PFSK-1 (cell line): ENCODE results near the gene LYRM9.

ENCODE experiments used
- FOXP2 ChIP-seq: optimal IDR thresholded peaks from 2 replicates; pipeline ENCODE3; 2011; ENCODE audit warnings: borderline replicate concordance, control low read depth, inconsistent platforms; ENCODE audit not compliant: insufficient read depth; ENCODE audit errors: extremely low read length, extremely low read depth
- POLR2AphosphoS5 ChIP-seq: IDR thresholded peaks from 2 replicates; pipeline ENCODE4 v1.6.1; 2012; ENCODE audit warnings: low read depth, mild to moderate bottlenecking, control low read depth, low read length, moderate library complexity
- SIN3A ChIP-seq: IDR thresholded peaks from 2 replicates; pipeline ENCODE4 v1.6.1; 2012; ENCODE audit warnings: mild to moderate bottlenecking, low read length, moderate library complexity, borderline replicate concordance; ENCODE audit not compliant: insufficient read depth
- TAF1 ChIP-seq: IDR thresholded peaks from 2 replicates; pipeline ENCODE4 v1.6.1; 2012; ENCODE audit warnings: low read length, control low read depth, borderline replicate concordance; ENCODE audit not compliant: insufficient read depth
- TF ChIP-seq, protein P1 (sequence below), 2 experiments: IDR thresholded peaks; 2 replicates each; pipeline versions ENCODE4 v1.6.1 to v1.8.0; 2011 to 2012; ENCODE audit warnings: low read depth in 2 of 2, low read length in 2 of 2, control low read depth in 1 of 2, inconsistent platforms in 1 of 2, mild to moderate bottlenecking in 1 of 2, moderate library complexity in 1 of 2; ENCODE audit not compliant: insufficient read depth in 1 of 2

LYRM9 gene

DNA sequence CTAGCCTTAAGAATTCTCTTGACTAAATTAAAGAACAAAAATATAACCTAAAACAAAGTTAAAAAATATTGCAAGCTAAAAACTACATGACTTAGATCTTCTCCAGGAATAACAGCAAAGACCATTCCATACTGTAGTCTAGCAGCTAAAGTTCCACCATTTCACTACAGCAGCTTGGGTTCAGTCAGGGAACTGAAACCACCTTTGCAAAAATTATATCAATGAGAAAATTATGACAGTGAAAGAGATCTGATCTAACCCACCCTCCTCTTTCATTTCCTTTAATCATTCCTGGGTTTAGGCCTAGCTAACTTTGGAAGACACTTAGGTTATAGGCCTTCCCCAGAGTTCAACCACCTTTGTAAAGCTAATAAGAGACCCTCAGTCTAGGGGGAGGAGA is 56.5 kb downstream of the LYRM9 start:
- TF ChIP-seq POLR2AphosphoS5 (no peak), FOXP2 (no peak), SIN3A (no peak), TAF1 (no peak)
- TF ChIP-seq, protein P1, sequence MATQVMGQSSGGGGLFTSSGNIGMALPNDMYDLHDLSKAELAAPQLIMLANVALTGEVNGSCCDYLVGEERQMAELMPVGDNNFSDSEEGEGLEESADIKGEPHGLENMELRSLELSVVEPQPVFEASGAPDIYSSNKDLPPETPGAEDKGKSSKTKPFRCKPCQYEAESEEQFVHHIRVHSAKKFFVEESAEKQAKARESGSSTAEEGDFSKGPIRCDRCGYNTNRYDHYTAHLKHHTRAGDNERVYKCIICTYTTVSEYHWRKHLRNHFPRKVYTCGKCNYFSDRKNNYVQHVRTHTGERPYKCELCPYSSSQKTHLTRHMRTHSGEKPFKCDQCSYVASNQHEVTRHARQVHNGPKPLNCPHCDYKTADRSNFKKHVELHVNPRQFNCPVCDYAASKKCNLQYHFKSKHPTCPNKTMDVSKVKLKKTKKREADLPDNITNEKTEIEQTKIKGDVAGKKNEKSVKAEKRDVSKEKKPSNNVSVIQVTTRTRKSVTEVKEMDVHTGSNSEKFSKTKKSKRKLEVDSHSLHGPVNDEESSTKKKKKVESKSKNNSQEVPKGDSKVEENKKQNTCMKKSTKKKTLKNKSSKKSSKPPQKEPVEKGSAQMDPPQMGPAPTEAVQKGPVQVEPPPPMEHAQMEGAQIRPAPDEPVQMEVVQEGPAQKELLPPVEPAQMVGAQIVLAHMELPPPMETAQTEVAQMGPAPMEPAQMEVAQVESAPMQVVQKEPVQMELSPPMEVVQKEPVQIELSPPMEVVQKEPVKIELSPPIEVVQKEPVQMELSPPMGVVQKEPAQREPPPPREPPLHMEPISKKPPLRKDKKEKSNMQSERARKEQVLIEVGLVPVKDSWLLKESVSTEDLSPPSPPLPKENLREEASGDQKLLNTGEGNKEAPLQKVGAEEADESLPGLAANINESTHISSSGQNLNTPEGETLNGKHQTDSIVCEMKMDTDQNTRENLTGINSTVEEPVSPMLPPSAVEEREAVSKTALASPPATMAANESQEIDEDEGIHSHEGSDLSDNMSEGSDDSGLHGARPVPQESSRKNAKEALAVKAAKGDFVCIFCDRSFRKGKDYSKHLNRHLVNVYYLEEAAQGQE (IDR thresholded peaks at IDR 0.05; ENCODE audit: insufficient read depth in 1 of 2, low read depth in 2 of 2, low read length in 2 of 2) = no peak

DNA sequence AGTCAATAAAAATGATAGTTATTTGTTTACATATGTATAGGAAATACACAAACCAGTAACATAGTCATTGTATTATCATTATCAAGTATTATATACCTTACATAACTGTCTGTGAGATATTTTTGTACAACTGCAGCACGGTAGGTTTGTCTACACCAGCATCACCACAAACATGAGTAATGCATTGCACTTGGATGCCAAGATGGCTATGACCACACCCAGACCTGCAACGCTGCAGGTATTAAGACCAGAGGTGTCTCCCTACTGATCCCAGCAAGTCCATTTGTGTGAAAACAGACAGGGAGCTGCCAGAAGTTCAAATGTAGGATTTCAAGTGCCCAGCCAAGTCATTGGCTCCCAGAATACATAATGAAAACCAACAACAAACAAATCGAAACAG is 58.6 kb downstream of the LYRM9 start:
- TF ChIP-seq FOXP2 (no peak), POLR2AphosphoS5 (no peak), SIN3A (no peak), TAF1 (no peak)
- TF ChIP-seq, protein P1 (IDR thresholded peaks at IDR 0.05; ENCODE audit: insufficient read depth in 1 of 2, low read depth in 2 of 2, low read length in 2 of 2) = no peak

DNA sequence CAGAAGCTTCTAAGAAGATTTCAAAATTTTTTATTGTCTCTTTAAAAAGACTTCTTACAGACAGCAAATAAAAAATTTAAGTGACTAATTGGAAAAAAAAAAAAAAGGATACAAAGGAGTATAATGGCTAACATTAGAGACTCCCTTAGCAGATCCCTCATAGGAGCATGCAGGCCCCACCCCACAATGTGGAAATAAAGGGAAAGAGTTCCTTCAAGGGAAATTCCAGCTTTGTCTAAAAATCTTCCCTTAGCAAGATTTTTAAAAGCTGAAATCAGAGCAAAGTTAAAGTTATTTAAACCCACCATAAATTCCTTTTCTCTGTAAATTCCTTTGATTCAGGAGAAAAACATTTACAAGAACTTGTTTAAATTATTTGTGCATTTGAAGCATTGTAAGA is 60.3 kb downstream of the LYRM9 start:
- TF ChIP-seq FOXP2 (no peak), SIN3A (no peak), TAF1 (no peak), POLR2AphosphoS5 (no peak)
- TF ChIP-seq, protein P1 (IDR thresholded peaks at IDR 0.05; ENCODE audit: insufficient read depth in 1 of 2, low read depth in 2 of 2, low read length in 2 of 2) = no peak
